GM18520 (cell line): ENCODE measurements around the gene CTTNBP2.

Experiments
- ATAC-seq: cut with Tn5 transposase; IDR thresholded peaks from one replicate; pipeline ENCODE4 v1.9.1; 2021; ENCODE audit not compliant: unreplicated experiment

The CTTNBP2 gene

GRCh38 chr7:117690147-117690546 is 183.1 kb downstream of the CTTNBP2 start:
- no peak for ATAC-seq

GRCh38 chr7:117689406-117689805 is 183.8 kb downstream of the CTTNBP2 start:
- no peak for ATAC-seq

- no peak for ATAC-seq
Observed at GRCh38 chr7:117688126-117688525, 185.1 kb downstream of the CTTNBP2 start.

GRCh38 chr7:117686311-117686935 is 186.8 kb downstream of the CTTNBP2 start:
- ATAC-seq = no peak

GRCh38 chr7:117685795-117686194 is 187.4 kb downstream of the CTTNBP2 start:
- no peak for ATAC-seq

- ATAC-seq = no peak
Observed at GRCh38 chr7:117683430-117684175, 189.6 kb downstream of the CTTNBP2 start.

GRCh38 chr7:117682681-117683385 is 190.4 kb downstream of the CTTNBP2 start:
- no peak for ATAC-seq

GRCh38 chr7:117679120-117679519 is 194.1 kb downstream of the CTTNBP2 start:
- ATAC-seq = no peak

- ATAC-seq = no peak
Observed at GRCh38 chr7:117675497-117676435, 197.5 kb downstream of the CTTNBP2 start.

GRCh38 chr7:117674617-117675016 is 198.6 kb downstream of the CTTNBP2 start:
- ATAC-seq = no peak

- ATAC-seq = no peak
Observed at GRCh38 chr7:117673839-117674238, 199.4 kb downstream of the CTTNBP2 start.

GRCh38 chr7:117673367-117673766 is 199.9 kb downstream of the CTTNBP2 start:
- no peak for ATAC-seq

- no peak for ATAC-seq
Observed at GRCh38 chr7:117672453-117672852, 200.8 kb downstream of the CTTNBP2 start.

- ATAC-seq = no peak
Observed at GRCh38 chr7:117669818-117670217, 203.4 kb downstream of the CTTNBP2 start.

GRCh38 chr7:117667456-117667855 is 205.8 kb downstream of the CTTNBP2 start:
- ATAC-seq = no peak

- ATAC-seq = no peak
Observed at GRCh38 chr7:117666689-117667088, 206.6 kb downstream of the CTTNBP2 start.

- ATAC-seq = no peak
Observed at GRCh38 chr7:117666031-117666430, 207.2 kb downstream of the CTTNBP2 start.

- ATAC-seq = no peak
Observed at GRCh38 chr7:117665368-117665767, 207.9 kb downstream of the CTTNBP2 start.

GRCh38 chr7:117664047-117664446 is 209.2 kb downstream of the CTTNBP2 start:
- no peak for ATAC-seq

GRCh38 chr7:117661328-117661727 is 211.9 kb downstream of the CTTNBP2 start:
- ATAC-seq = no peak
